ENCODE results near the gene MR1. TPM values are rescaled to one million over a fixed set of nuclear protein-coding genes. Genes with fewer than 3 reads are reported as not detected.
"Not testable (repeated sequence)": the region's sequence is repeated elsewhere in the genome, so short reads cannot be mapped to it uniquely, and the experiment has no call there.

Gene MR1
- total RNA-seq, 1 experiment from 2014 or later: 8.3 TPM

DNA sequence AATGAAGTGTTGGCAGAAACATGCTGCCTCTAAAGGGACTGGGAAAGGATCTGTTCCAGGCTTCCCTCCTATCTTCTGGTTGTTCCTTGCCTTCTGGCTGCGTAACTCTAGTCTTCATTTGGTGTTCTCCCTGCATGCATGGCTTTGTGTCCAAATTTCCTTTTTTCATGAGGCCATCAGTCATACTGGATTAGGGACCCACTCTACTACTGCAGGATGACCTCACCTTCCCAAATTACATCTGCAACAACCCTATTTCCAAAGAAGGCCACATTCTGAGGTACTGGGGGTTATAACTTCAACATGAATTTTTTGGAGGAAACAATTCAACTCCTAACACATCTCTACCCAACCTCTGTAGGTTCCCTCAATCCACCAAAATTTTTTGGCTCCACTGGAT, 26.3 kb downstream of the MR1 start:
- no peak for DNase-seq (ENCODE audit: low spot score)
- in situ Hi-C loops (cut with HindIII; ENCODE audit: low sequenced_read_pairs): no loop called here

DNA sequence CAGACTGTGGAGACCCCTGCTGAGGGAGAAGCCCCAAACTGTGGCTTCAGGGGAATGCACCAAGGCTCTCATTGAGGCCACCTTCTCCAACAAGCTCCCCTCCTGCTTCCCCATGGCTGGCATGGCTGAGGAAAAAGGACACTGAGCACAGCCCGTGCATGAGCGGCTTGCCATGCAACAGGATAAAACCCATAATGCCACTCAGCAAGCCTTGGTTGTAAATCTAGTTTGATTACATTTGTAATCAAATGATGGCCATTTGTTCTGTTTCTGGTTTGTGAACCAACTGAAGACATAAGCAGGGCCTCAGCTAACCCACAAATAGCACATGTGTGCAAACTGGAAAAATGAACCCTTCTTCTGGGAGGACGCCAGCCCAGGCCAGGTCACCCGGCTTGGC, 27.2 kb downstream of the MR1 start:
- in situ Hi-C loops (cut with HindIII; ENCODE audit: low sequenced_read_pairs): not testable (repeated sequence)

DNA sequence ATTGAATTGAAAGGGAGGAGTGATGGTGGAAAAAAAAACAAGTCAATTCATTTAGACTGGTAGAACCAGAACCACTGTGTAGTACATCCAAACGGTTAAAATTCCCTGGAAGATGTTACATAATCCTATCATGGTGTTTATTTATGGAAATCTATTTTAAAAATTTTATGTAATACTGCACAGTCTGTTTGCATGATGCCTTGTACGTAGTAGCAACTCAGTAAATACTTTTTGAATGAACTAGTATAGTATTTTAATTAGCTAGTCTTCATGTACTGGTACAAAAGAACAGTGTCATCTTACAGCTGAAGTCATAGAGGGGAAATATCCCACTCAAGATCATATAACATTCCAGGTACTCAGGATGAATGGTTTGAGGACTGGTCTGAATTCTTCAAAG, 27.7 kb downstream of the MR1 start:
- in situ Hi-C loops (cut with HindIII; ENCODE audit: low sequenced_read_pairs): no loop called here
- no peak for DNase-seq (ENCODE audit: low spot score)

More for the DNA sequence above, 27.2 kb downstream of the MR1 start:
- not testable (repeated sequence) for DNase-seq (ENCODE audit: low spot score)

DNA sequence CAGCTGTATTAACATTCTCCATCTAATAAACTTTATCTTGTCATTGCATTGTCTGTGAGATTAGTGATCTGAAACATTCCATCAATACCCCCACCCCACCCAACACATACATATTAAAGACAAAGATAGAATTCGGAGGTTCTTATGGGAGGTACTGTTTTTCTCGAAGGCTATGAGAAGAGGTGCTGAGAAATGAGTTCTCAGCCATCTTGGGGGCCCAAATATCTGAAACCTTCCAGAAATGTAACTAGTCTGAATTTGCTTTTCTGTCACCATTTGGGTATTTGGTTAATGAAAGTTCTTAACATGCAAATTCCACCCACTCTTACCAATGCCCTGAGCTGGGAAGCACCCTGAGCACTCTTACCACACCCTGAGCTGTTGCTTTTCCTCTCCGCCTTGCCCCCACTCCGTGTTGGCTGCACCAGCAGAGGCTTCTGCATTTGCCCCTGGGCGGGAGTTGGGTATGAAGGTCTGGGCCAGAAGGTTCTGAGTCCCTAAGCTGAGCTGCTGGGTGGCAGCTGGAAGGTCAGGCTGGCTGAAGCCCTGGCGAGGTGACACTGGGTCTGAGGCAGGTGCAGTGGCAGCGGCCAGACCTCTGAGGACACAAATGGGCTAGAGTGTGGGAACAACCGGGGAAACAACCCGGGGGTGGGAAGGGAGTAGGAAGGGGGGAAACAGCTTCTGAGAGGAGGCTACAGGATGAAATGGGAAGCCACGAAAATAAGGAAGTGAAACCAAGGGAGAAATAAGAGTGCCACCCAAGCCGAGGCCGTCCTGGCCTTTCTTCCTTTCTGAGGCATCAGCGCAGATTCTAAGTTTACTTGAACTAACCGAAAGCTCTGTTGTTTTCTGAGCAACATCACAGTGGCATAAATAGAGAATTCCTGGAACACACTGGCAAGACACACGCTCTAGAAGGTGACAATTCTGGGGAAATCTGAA, 28.4 kb downstream of the MR1 start:
- no peak for DNase-seq (ENCODE audit: low spot score)
- in situ Hi-C loops (cut with HindIII; ENCODE audit: low sequenced_read_pairs): no loop called here

DNA sequence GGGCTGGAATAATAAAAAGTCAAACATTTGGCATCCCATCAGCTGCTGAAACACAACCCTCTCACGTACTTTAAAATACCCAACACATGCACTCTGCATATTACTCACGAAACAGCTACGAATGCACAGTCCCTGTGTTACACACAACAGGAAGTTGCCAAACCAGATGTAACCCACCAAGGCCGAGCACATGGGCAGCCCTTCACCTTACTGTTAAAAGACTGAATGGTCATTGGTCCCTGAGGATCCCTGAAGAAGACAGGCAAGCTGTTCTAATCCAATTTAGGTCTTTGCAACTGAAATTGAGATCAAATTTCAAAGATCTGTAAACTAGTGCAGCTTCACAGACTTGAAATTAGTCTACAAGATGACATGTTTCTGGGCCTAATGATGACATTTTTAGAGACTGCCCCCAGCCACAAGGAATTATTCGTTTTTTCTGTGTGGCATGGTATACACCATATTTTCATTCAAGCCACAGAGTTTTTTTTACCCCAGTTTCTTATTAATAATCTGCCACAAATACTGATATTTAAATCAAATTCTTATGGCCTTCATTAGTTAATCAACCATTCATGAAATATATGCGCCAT, 29.1 kb downstream of the MR1 start:
- no peak for DNase-seq (ENCODE audit: low spot score)
- in situ Hi-C loops (cut with HindIII; ENCODE audit: low sequenced_read_pairs): no loop called here

DNA sequence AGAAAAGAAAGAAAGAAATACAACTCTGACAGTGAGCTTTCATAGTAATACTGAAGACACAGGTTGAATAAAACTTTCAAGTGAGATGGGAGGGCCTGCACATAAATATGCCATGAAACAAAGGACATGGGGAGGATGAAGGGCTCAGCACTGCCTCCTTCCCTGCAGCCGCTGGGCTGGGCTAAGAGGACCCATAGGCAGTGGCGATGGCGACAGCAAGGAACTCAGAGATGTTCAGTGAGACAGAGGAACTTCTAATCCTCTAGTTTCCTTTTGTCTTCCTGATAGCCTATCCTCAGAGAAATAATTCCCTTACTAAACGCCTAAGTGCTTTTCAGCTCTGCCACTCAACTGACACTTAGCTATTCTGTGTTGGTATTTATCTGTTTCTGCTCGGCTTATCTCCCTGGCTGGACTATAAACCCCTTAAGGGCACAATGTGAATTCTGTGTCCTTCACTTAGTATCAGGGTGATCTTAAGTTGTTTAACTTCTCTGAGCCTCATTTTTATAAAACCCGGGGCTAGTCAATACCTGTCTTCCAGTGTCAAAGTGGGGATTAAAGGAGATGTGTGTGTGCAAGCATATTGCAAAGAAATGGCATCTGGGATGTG, 30.3 kb downstream of the MR1 start:
- no peak for DNase-seq (ENCODE audit: low spot score)
- in situ Hi-C loops (cut with HindIII; ENCODE audit: low sequenced_read_pairs): no loop called here

DNA sequence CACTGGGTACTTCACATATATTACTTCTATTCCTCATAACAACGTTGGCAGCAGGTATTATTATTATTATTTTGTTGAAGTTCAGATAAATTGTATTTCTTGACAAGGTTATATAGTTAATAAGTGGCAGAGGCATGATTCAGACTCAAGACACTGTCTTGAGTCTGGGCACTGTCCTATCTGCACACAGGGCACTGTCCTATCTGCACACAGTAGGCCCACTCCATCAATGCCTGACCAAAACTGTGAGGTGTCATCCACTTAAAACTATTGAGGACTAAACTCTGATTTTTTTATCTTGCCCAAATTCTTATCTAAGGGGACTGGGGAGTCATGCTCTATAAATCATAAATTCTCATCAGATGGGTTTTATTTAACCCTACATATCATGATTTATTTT, 30.9 kb downstream of the MR1 start:
- in situ Hi-C loops (cut with HindIII; ENCODE audit: low sequenced_read_pairs): no loop called here
- no peak for DNase-seq (ENCODE audit: low spot score)

DNA sequence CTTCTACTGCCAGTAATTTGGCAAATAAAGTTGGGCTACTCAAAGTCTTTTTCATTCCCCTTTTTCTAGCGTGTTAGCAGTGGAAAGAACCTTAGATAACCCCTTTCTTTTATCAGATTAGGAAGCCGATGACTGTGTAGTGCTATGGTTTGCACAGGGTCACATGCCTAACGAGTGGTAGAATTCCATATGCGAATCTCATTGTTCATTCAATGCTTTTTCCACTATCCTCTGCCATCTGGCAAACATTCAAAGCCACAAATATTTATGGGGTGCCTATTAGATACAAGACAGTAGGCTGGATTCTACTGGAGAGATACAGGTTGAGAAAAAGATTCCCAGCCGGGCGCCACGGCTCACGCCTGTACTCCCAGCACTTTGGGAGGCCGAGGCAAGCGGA, 39.9 kb downstream of the MR1 start:
- in situ Hi-C loops (cut with HindIII; ENCODE audit: low sequenced_read_pairs): no loop called here
- no peak for DNase-seq (ENCODE audit: low spot score)

DNA sequence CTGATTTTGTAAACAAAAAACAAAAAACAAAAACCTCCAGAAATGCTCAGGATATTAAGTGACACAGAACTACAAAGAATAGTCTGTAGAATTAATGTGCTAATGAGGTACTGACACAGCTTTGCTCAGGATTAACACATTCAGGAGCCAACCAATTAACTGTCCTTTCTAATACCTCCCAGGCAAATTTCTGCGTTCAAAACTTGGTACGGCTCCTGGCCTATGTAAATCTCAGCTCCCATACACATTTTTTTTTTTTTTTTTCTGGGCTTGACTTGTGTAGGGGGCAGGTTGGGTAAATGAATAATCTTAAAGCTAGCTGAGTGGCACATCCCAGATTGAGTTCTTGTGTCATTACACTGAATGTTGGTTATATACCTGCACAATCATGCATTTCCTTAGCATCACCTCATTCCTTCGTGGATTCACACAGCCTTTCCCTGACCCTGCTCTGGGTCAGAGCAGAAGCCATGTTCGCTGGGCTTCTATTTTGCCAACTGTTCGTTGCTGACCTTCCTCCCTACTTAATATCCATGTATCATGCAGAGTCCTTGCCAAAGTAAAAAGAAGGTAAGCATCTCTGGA, 42.1 kb downstream of the MR1 start:
- DNase-seq (ENCODE audit: low spot score): no peak
- in situ Hi-C loops (cut with HindIII; ENCODE audit: low sequenced_read_pairs): no loop called here

DNA sequence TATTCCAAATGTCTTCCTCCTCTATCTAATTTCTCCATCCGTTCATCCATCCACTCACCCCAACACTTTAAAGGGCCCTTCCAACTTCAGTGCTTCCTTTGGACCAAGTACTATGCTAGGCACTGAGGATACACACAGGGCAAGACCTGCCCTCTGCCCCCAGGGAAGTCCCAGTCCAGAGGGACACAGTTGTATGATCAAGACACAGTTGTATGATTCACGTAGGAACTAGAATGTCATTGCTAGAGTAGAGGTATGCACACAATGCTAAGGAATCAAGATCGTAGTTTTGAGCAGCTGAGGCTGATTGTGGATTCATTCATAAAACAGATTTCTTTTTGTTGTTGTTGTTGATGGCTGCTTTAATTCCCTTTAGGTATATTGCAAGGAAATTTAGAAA, 43.1 kb downstream of the MR1 start:
- no peak for DNase-seq (ENCODE audit: low spot score)
- in situ Hi-C loops (cut with HindIII; ENCODE audit: low sequenced_read_pairs): no loop called here

DNA sequence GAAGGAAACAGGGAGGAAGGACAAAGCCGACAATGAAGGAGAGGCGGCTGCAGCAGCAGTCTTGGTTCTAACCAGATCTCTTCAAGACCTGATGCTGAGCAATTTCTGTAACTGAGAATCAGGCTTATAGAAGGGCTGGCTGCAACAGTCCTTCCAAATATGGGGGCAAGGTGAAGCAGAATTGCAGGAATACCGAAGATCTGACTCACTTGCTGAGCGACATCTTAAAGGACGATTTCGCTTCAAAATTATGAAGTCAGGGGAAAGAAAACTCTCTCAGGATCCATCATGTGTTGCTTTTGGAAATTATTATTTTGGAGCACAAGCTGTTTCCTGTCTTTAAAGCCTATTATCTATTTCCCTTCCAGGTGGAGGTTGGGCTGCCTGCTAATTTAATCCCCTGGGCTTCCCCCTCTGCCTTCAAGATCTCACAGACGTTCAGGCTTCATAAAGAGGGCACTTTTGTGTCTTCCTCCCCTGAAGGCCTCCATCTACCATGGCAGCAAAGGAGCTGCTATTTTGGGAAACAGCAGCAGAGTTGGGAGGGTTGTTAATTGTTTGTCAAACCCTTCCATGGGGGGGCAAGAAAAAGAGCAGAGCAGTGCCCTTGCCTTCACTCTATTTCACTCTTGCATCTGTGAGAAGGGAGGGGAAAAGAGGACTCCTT, 43.9 kb downstream of the MR1 start:
- in situ Hi-C loops (cut with HindIII; ENCODE audit: low sequenced_read_pairs): no loop called here
- no peak for DNase-seq (ENCODE audit: low spot score)

DNA sequence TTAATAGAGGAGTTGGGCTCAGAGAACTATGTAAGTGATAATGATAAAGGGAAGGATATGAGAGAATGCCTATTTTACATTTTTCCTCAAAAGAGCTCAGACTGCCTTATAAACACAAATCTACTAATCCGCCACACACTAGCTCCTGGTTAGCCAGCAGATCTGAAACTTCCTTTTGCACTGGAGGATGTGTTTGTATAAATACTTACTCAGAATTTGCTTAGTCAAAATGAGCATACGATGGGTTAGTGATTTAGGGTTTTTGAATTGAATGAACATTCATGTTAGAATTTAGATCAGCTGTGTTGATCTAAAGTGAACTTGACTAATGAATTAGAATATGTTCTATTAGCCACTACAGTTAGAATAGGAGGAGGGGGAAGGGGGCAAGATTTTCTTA, 45.6 kb downstream of the MR1 start:
- no peak for DNase-seq (ENCODE audit: low spot score)
- in situ Hi-C loops (cut with HindIII; ENCODE audit: low sequenced_read_pairs): no loop called here

DNA sequence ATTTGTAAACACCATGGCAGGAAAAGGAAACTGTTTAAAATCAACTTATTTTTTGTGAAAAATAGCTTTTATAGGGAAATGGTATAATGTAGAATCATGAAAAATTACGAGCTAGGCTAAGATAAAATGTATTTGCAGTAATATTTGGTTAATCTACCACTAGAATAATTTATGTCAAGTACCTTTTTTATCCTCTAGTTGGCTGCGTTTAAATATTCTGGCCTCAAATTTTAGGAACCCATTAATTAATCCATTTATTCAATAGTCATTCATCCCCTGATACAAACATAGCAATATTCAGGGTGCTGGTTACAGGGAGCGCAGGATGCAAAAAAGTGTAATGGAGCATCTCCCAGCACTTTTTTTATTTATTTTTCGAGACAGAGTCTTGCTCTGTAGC, 46.1 kb downstream of the MR1 start:
- DNase-seq (ENCODE audit: low spot score): no peak

DNA sequence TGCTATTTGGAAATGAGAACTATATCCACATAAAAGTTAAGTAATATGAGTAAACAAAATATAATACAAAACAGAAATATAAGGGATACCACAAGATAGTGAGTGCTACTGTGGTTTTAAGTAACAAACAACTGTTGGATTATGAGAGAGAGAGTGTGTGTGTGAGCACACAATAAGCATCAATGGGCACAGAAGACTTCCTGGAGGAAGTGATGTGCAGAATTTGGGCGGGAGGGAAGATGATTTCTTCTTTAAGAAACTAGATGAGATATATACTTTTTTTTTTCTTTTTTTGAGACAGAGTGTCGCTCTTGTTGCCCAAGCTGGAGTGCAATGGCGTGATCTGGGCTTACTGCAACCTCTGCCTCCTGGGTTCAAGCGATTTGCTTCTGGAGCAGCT, 46.8 kb downstream of the MR1 start:
- in situ Hi-C loops (cut with HindIII; ENCODE audit: low sequenced_read_pairs): no loop called here
- DNase-seq (ENCODE audit: low spot score): no peak

More for the DNA sequence above, 46.1 kb downstream of the MR1 start:
- in situ Hi-C loops (cut with HindIII; ENCODE audit: low sequenced_read_pairs): no loop called here

DNA sequence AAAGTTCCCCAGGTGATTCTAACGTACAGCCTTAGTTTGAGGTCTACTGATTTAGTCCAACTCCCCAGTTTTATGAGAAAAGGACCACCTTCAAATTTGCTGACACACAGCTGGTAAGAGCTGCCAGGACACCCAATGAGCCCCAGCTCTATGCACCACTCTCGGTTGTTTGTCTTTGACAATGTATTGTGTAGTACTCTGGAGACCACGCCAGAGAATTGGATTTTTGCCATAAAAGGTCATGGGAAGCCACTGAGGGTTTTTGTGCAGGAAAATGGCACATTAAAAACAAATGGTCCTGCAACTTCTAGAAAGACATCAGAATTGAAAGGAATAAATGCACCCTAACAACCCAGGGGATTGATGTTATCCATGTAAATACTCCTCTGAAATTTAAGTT, 47.6 kb downstream of the MR1 start:
- in situ Hi-C loops (cut with HindIII; ENCODE audit: low sequenced_read_pairs): no loop called here
- no peak for DNase-seq (ENCODE audit: low spot score)

DNA sequence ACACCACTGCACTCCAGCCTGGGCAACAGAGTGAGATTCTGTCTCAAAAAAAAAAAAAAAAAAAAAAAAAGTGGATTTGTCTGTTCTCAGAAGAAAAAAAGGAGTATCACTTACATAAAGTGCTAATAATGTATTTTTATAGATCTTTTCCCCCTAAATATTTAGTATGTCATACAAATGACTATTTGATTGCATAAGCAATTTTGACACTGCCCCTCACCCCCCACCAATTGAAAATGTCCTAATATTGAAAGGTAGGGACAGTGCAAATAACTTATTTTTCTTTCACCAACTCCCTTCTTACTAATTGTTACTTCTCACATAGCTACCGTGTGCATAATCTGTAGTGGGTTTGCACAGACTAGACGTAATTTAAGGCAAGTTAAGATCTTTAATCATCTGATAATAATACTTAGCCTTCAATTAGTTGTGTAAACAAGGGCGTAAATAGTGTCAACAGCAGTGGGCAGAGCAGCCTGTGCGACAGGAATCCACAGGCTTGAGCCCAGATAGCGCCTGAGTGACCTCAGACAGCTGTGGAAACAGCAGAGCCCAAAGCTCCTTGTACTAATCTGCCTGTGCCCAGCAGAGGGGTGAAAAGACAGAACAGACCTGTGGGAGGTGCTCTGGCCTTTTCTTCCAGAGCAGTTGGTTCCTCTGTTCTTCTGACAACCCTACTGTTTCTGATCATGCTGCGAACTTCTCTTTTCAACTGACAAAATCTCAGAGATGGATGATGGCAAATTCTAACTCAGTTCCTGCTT, 50.2 kb downstream of the MR1 start:
- in situ Hi-C loops (cut with HindIII; ENCODE audit: low sequenced_read_pairs): no loop called here
- DNase-seq (ENCODE audit: low spot score): peak; percentile 47

DNA sequence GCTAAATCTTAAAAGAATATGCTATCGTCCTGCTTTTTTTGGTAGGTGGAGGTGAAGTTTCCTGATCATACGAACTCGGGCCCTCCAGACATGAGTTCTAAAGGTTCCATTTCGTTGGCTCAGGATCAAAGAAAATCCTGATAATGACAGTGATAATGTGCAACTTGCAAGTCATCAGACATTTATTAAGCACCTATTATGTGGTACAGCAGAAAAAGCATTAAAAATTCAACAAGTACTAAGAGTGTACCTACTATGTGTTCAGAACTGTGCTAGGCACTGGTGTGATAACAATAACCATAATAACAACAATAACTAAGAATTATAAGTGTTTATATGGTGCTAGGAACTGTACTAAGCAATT, 50.8 kb downstream of the MR1 start:
- no peak for DNase-seq (ENCODE audit: low spot score)
- in situ Hi-C loops (cut with HindIII; ENCODE audit: low sequenced_read_pairs): no loop called here

DNA sequence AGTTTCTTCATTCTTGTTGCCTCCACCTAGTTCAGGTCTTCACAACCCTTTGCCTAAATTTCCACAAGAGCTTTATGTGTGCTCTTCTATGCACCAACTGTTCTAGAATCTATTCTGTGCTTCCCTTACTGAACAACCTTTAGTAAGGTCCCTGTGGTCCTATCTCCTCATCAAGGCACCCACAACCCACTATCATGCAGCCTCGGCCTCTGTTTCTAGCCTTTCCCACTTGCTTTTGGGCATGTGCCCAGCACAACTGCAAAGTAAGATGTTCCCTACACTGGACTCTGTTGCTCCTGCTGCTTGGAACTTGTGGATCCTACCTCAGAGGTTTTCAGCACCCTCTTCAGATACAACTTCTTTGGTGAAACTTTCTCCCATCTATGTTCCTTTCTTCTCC, 52.3 kb downstream of the MR1 start:
- no peak for DNase-seq (ENCODE audit: low spot score)
- in situ Hi-C loops (cut with HindIII; ENCODE audit: low sequenced_read_pairs): no loop called here

DNA sequence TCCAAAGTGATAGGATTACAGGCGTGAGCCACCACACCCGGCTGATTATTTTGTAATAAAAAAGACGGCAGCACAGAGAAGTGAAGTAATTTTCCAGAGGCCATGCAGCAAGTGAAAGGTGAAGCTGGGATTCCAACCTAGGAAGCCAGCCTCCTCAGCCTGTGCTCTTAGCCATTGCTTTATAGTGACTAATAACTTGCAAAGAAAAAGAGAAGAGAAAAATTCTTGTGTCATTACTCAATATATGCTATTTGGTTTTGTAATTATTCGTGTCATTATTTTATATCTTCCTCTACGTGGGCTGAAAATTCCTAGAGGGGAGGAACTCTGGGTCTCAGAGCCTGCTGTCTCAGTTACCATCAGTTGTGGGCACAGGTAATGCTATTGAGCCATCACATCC, 53.1 kb downstream of the MR1 start:
- in situ Hi-C loops (cut with HindIII; ENCODE audit: low sequenced_read_pairs): no loop called here
- DNase-seq (ENCODE audit: low spot score): no peak

Measured in G401 (cell line).